Measurements from ENCODE around the gene GREB1.

Gene GREB1

GRCh38 chr2:11528228-11528627 is 5.6 kb upstream of the GREB1 start:
- no peaks in the 10 kb centered on the region for H3K9me3 ChIP-seq (ENCODE audit: control insufficient read depth, low read length)
- no peak overlapping the region for H3K27ac ChIP-seq (ENCODE audit: low read depth, low read length, severe bottlenecking)
- H3K4me1 ChIP-seq (ENCODE audit: control insufficient read depth, insufficient read depth, low read length, poor library complexity, severe bottlenecking) = peaks cover 19% of the 10 kb centered on the region
- WGBS, 2 experiments (ENCODE audit: insufficient coverage in 2 of 2) = no CpG with 5 or more reads among the region's 3 CpGs
- H3K36me3 ChIP-seq (ENCODE audit: control insufficient read depth, insufficient read depth, low read length) = no peaks in the 10 kb centered on the region
- H3K4me3 ChIP-seq (ENCODE audit: extremely low read depth, insufficient read depth, low read length, poor library complexity, severe bottlenecking) = no peak overlapping the region

GRCh38 chr2:11530864-11531465 is 2.9 kb upstream of the GREB1 start:
- H3K36me3 ChIP-seq (ENCODE audit: control insufficient read depth, insufficient read depth, low read length) = no peaks in the 10 kb centered on the region
- no peak overlapping the region for H3K27ac ChIP-seq (ENCODE audit: low read depth, low read length, severe bottlenecking)
- H3K4me3 ChIP-seq (ENCODE audit: extremely low read depth, insufficient read depth, low read length, poor library complexity, severe bottlenecking) = no peak overlapping the region
- H3K9me3 ChIP-seq (ENCODE audit: control insufficient read depth, low read length) = no peaks in the 10 kb centered on the region
- 92 to 100% methylated on average over 1 to 3 of the region's 6 CpGs for WGBS, 2 experiments (ENCODE audit: insufficient coverage in 2 of 2)
- H3K4me1 ChIP-seq (ENCODE audit: control insufficient read depth, insufficient read depth, low read length, poor library complexity, severe bottlenecking) = peaks cover 19% of the 10 kb centered on the region

- H3K4me1 ChIP-seq (ENCODE audit: control insufficient read depth, insufficient read depth, low read length, poor library complexity, severe bottlenecking) = peaks cover 19% of the 10 kb centered on the region
- H3K4me3 ChIP-seq (ENCODE audit: extremely low read depth, insufficient read depth, low read length, poor library complexity, severe bottlenecking) = no peak overlapping the region
- WGBS, 2 experiments (ENCODE audit: insufficient coverage in 2 of 2) = 82 to 85% methylated on average over 9 to 10 of the region's 10 CpGs
- peak overlapping the region; percentile 71 for H3K27ac ChIP-seq (ENCODE audit: low read depth, low read length, severe bottlenecking)
- peaks cover 3% of the 10 kb centered on the region for H3K36me3 ChIP-seq (ENCODE audit: control insufficient read depth, insufficient read depth, low read length)
- H3K9me3 ChIP-seq (ENCODE audit: control insufficient read depth, low read length) = no peaks in the 10 kb centered on the region
These were observed 1.3 kb upstream of the GREB1 start for GRCh38 chr2:11532416-11533055.

- H3K4me3 ChIP-seq (ENCODE audit: extremely low read depth, insufficient read depth, low read length, poor library complexity, severe bottlenecking) = no peak overlapping the region
- H3K27ac ChIP-seq (ENCODE audit: low read depth, low read length, severe bottlenecking) = no peak overlapping the region
- H3K9me3 ChIP-seq (ENCODE audit: control insufficient read depth, low read length) = no peaks in the 10 kb centered on the region
- 92% methylated on average over 3 to 4 of the region's 7 CpGs for WGBS, 2 experiments (ENCODE audit: insufficient coverage in 2 of 2)
- peaks cover 6% of the 10 kb centered on the region for H3K36me3 ChIP-seq (ENCODE audit: control insufficient read depth, insufficient read depth, low read length)
- peaks cover 19% of the 10 kb centered on the region for H3K4me1 ChIP-seq (ENCODE audit: control insufficient read depth, insufficient read depth, low read length, poor library complexity, severe bottlenecking)
These were observed 363 bp downstream of the GREB1 start for GRCh38 chr2:11534071-11534745.

GRCh38 chr2:11534746-11535484 is 1.1 kb downstream of the GREB1 start:
- WGBS, 2 experiments (ENCODE audit: insufficient coverage in 2 of 2) = 82 to 88% methylated on average over 7 of the region's 7 CpGs

GRCh38 chr2:11535899-11536344 is 2.1 kb downstream of the GREB1 start:
- WGBS, 2 experiments (ENCODE audit: insufficient coverage in 2 of 2) = 87 to 93% methylated on average over 6 to 7 of the region's 7 CpGs
- H3K4me1 ChIP-seq (ENCODE audit: control insufficient read depth, insufficient read depth, low read length, poor library complexity, severe bottlenecking) = peaks cover 24% of the 10 kb centered on the region
- peak overlapping the region; percentile 16 for H3K27ac ChIP-seq (ENCODE audit: low read depth, low read length, severe bottlenecking)
- peaks cover 6% of the 10 kb centered on the region for H3K36me3 ChIP-seq (ENCODE audit: control insufficient read depth, insufficient read depth, low read length)
- H3K4me3 ChIP-seq (ENCODE audit: extremely low read depth, insufficient read depth, low read length, poor library complexity, severe bottlenecking) = no peak overlapping the region
- H3K9me3 ChIP-seq (ENCODE audit: control insufficient read depth, low read length) = no peaks in the 10 kb centered on the region

More at GRCh38 chr2:11534746-11535484, 1.1 kb downstream of the GREB1 start:
- Histone ChIP-seq H3K27ac (ENCODE audit: low read depth, low read length, severe bottlenecking) (no peak overlapping the region), H3K4me3 (ENCODE audit: extremely low read depth, insufficient read depth, low read length, poor library complexity, severe bottlenecking) (no peak overlapping the region), H3K36me3 (ENCODE audit: control insufficient read depth, insufficient read depth, low read length) (peaks cover 6% of the 10 kb centered on the region), H3K9me3 (ENCODE audit: control insufficient read depth, low read length) (no peaks in the 10 kb centered on the region), H3K4me1 (ENCODE audit: control insufficient read depth, insufficient read depth, low read length, poor library complexity, severe bottlenecking) (peaks cover 24% of the 10 kb centered on the region)

GRCh38 chr2:11537951-11538350 is 4.1 kb downstream of the GREB1 start:
- no peak overlapping the region for H3K4me3 ChIP-seq (ENCODE audit: extremely low read depth, insufficient read depth, low read length, poor library complexity, severe bottlenecking)
- H3K27ac ChIP-seq (ENCODE audit: low read depth, low read length, severe bottlenecking) = no peak overlapping the region
- 92 to 98% methylated on average over 10 to 13 of the region's 13 CpGs for WGBS, 2 experiments (ENCODE audit: insufficient coverage in 2 of 2)
- peaks cover 6% of the 10 kb centered on the region for H3K36me3 ChIP-seq (ENCODE audit: control insufficient read depth, insufficient read depth, low read length)
- no peaks in the 10 kb centered on the region for H3K9me3 ChIP-seq (ENCODE audit: control insufficient read depth, low read length)
- H3K4me1 ChIP-seq (ENCODE audit: control insufficient read depth, insufficient read depth, low read length, poor library complexity, severe bottlenecking) = peaks cover 30% of the 10 kb centered on the region

GRCh38 chr2:11539317-11540147 is 5.7 kb downstream of the GREB1 start:
- peak overlapping the region; percentile 36 for H3K27ac ChIP-seq (ENCODE audit: low read depth, low read length, severe bottlenecking)
- H3K4me1 ChIP-seq (ENCODE audit: control insufficient read depth, insufficient read depth, low read length, poor library complexity, severe bottlenecking) = peaks cover 23% of the 10 kb centered on the region
- H3K4me3 ChIP-seq (ENCODE audit: extremely low read depth, insufficient read depth, low read length, poor library complexity, severe bottlenecking) = no peak overlapping the region
- H3K9me3 ChIP-seq (ENCODE audit: control insufficient read depth, low read length) = no peaks in the 10 kb centered on the region
- peaks cover 6% of the 10 kb centered on the region for H3K36me3 ChIP-seq (ENCODE audit: control insufficient read depth, insufficient read depth, low read length)
- WGBS, 2 experiments (ENCODE audit: insufficient coverage in 2 of 2) = 61 to 66% methylated on average over 10 to 13 of the region's 18 CpGs

GRCh38 chr2:11540148-11540995 is 6.5 kb downstream of the GREB1 start:
- Histone ChIP-seq H3K27ac (ENCODE audit: low read depth, low read length, severe bottlenecking) (peak overlapping the region; percentile 36), H3K36me3 (ENCODE audit: control insufficient read depth, insufficient read depth, low read length) (peaks cover 6% of the 10 kb centered on the region), H3K4me1 (ENCODE audit: control insufficient read depth, insufficient read depth, low read length, poor library complexity, severe bottlenecking) (peaks cover 23% of the 10 kb centered on the region), H3K9me3 (ENCODE audit: control insufficient read depth, low read length) (no peaks in the 10 kb centered on the region), H3K4me3 (ENCODE audit: extremely low read depth, insufficient read depth, low read length, poor library complexity, severe bottlenecking) (no peak overlapping the region)
- 66 to 69% methylated on average over 7 to 11 of the region's 12 CpGs for WGBS, 2 experiments (ENCODE audit: insufficient coverage in 2 of 2)

Data from mesodermal cell (in vitro differentiated cells).